ENCODE data around the gene GABPA. TPM values are rescaled to one million over a fixed set of nuclear protein-coding genes. Genes with fewer than 3 reads are reported as not detected.
"Not testable (repeated sequence)": the region's sequence is repeated elsewhere in the genome, so short reads cannot be mapped to it uniquely, and the experiment has no call there.

Gene GABPA
- total RNA-seq, 1 donor, result 35.3 TPM

DNA sequence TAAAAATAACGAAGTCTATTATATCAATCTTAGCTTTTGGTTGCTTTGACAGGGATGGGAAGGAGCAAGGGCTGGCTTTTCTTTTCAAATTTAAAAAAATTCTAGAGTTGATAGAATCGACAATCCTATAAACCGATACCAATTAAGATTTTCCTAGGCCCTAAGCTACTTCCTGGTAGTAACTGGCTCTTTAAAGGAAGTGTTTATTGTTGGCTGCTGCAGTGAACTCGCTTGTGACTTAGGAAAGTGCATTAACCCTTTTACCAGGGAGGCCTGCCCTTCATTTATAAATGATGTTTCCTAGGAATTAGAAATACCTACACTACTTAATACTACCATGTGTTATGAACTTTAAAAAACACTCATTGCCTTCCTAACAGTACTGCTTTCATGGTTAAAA lies 33.2 kb upstream of the GABPA start:
- TF ChIP-seq, protein P1, sequence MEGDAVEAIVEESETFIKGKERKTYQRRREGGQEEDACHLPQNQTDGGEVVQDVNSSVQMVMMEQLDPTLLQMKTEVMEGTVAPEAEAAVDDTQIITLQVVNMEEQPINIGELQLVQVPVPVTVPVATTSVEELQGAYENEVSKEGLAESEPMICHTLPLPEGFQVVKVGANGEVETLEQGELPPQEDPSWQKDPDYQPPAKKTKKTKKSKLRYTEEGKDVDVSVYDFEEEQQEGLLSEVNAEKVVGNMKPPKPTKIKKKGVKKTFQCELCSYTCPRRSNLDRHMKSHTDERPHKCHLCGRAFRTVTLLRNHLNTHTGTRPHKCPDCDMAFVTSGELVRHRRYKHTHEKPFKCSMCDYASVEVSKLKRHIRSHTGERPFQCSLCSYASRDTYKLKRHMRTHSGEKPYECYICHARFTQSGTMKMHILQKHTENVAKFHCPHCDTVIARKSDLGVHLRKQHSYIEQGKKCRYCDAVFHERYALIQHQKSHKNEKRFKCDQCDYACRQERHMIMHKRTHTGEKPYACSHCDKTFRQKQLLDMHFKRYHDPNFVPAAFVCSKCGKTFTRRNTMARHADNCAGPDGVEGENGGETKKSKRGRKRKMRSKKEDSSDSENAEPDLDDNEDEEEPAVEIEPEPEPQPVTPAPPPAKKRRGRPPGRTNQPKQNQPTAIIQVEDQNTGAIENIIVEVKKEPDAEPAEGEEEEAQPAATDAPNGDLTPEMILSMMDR (IDR thresholded peaks at IDR 0.05; ENCODE audit: insufficient read depth, low read length), result no peak
- DNase-seq (ENCODE audit: low read depth), result no peak
- no peak overlapping the region for H3K4me3 ChIP-seq (ENCODE audit: low read depth, low read length)

DNA sequence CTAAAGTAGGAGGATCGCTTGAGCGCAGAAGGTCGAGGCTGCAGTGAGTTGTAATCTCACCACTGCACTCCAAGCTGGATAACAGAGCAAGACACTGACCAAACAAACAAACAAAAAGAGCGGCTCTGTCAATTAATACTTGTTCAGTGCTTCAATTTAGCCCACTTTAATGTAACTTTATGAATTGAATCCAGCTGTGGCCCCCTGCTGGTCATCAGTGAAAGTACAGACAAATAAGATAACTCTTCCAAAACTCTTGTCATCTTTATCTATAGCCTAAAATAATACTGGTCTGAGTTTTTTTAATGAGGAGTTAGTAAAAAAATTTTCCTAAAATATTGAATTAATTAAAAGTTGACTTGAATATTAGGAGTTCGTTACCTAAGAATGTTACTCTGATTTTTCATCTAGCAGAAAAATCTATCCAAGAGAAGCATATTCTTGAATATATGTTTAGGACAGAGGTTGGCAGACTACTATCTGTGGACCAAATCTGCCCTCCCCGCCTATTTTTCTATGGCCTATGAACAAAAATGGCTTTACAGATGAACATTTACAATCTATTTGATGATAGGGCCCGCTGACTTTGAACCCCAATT lies 26.2 kb upstream of the GABPA start:
- TF ChIP-seq, protein P1 (IDR thresholded peaks at IDR 0.05; ENCODE audit: insufficient read depth, low read length), result peak; percentile 72
- peak; percentile 74 for DNase-seq (ENCODE audit: low read depth)
- no peak overlapping the region for H3K4me3 ChIP-seq (ENCODE audit: low read depth, low read length)

DNA sequence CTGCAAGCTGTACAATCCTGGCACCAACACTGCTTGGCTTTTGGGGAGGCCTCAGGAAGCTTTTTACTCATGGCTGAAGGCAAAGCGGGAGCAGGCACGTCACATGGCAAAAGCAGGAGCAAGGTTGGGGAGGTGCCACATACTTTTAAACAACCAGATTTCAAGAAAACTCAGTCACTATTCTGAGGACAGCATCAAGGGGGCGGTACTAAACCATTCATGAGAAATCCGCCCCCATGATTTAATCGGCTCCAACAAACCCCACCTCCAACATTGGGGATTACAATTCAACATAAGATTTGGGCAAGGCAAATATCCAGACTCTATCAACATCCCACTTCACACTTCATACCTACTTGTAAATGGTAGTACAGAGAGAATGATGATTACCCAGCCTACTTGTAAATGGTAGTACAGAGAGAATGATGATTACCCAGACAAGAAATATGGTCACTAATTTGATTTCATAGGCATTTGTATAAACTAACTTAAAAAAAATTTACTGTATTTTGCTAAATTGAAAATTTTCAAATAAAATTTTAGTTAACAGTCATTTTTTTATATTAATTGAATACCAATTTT lies 25.0 kb upstream of the GABPA start:
- no peak for DNase-seq (ENCODE audit: low read depth)
- H3K4me3 ChIP-seq (ENCODE audit: low read depth, low read length), result no peak overlapping the region
- TF ChIP-seq, protein P1 (IDR thresholded peaks at IDR 0.05; ENCODE audit: insufficient read depth, low read length), result no peak

DNA sequence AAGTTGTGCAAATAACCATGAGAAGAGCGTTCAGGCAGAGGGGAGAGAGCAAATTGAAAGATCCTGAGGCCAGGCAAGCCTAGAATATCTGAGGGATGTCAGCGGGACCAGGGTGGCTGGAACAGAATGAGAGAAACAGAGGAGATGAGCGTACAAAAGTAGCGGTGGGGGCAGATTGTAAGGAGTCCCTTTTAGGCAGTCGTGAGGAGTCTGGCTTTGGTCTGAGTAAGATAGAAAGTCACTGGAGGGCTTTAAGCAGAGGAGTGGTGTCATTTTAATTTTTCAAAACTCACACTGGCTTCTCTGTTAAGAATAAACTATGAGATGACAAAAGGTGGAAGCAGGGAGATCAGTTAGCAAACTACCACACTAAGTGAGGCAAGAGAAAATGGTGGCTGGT lies 24.2 kb upstream of the GABPA start:
- TF ChIP-seq, protein P1 (IDR thresholded peaks at IDR 0.05; ENCODE audit: insufficient read depth, low read length), result no peak
- no peak overlapping the region for H3K4me3 ChIP-seq (ENCODE audit: low read depth, low read length)

DNA sequence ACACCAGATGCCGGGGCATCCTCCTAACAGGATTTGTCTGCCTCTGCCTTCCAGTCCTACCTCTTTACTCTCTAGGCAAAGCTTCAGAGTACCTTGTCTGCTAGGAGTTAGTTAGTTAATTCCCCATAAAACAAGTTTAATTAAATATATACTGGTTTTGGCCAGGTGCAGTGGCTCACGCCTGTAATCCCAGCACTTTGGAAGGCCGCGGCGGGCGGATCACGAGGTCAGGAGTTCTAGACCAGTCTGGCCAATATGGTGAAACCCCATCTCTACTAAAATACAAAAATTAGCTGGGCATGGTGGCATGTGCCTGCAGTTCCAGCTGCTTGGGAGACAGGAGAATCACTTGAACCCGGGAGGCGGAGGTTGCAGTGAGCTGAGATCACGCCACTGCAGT lies 20.7 kb upstream of the GABPA start:
- H3K4me3 ChIP-seq (ENCODE audit: low read depth, low read length); DNase-seq (ENCODE audit: low read depth): not testable (repeated sequence)

More for the DNA sequence above, 24.2 kb upstream of the GABPA start:
- DNase-seq (ENCODE audit: low read depth), result no peak

DNA sequence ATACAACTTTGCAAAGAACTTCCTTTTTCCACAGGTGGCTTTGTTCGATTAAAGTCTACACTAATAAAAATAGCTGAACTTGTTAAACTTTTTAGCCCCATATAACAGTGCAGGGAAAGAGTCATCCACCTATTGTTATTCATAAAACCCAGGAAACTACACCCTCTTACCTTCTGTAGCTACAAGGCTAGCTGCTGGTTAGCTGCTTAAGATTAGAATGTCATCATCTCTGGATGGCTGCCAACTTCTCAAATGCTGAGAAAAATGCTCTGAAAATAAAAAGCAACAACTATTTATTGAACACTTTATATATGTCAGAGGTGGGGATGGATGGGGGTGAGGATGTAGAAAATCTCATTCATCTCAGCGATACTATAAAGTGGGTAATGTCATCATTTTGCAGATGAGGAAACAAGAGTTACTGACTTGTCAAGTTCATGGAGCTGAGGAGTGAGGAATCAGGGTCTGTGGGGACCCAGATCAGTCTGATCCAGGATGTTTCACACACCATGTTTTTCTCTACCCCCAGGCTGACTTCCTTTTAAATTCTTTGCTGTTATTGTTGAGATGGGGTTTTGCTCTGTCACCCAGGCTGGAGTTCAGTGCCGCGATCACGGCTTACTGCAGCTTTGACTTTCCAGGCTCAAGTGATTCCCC lies 17.2 kb upstream of the GABPA start:
- DNase-seq (ENCODE audit: low read depth), result peak; percentile 69
- no peak overlapping the region for H3K4me3 ChIP-seq (ENCODE audit: low read depth, low read length)
- TF ChIP-seq, protein P1 (IDR thresholded peaks at IDR 0.05; ENCODE audit: insufficient read depth, low read length), result no peak

DNA sequence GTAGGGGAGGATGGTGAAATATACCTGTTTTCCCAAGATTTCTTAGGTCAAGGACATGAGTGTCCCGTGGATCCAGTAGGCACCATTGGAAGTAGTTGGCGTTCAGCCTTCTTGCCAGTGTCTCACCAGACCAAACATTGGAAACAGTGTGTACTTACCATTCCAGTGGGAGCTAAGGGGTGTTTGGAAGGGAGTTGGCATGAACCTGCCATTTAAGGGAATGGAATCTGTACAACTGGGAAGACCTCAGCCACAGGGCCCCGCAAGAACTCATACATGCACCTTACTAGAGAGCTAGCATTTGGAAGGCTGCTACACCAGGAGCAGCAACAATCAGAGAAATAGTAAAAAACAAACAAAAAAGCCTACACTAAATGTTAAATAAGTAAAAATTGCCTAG lies 12.8 kb upstream of the GABPA start:
- DNase-seq (ENCODE audit: low read depth), result no peak
- no peak overlapping the region for H3K4me3 ChIP-seq (ENCODE audit: low read depth, low read length)
- TF ChIP-seq, protein P1 (IDR thresholded peaks at IDR 0.05; ENCODE audit: insufficient read depth, low read length), result no peak

Measured in fibroblast of the aortic adventitia (primary cell).